IPS-18a (cell line): ENCODE results near the gene UFC1.
"Not testable (repeated sequence)": the region's sequence is repeated elsewhere in the genome, so short reads cannot be mapped to it uniquely, and the experiment has no call there.

Experiments
- H3K27ac ChIP-seq: one replicate; pipeline ENCODE4 v1.5.1; 2013; ENCODE audit warnings: low read length
- H3K27me3 ChIP-seq: one replicate; pipeline ENCODE4 v1.6.1; 2013; ENCODE audit warnings: mild to moderate bottlenecking, low read length; ENCODE audit not compliant: control insufficient read depth, insufficient read depth
- H3K36me3 ChIP-seq: one replicate; pipeline ENCODE4 v1.6.1; 2013; ENCODE audit warnings: low read depth, low read length; ENCODE audit not compliant: control insufficient read depth
- H3K4me1 ChIP-seq: one replicate; pipeline ENCODE4 v1.6.1; 2013; ENCODE audit warnings: low read depth, low read length; ENCODE audit not compliant: control insufficient read depth
- H3K4me3 ChIP-seq: one replicate; pipeline ENCODE4 v1.5.1; 2013; ENCODE audit warnings: low read length
- H3K9ac ChIP-seq: one replicate; pipeline ENCODE4 v1.6.1; 2013; ENCODE audit warnings: mild to moderate bottlenecking, low read length, moderate library complexity
- H3K9me3 ChIP-seq: one replicate; pipeline ENCODE4 v1.6.1; 2013; ENCODE audit warnings: low read depth, low read length; ENCODE audit not compliant: control insufficient read depth

Gene UFC1

DNA sequence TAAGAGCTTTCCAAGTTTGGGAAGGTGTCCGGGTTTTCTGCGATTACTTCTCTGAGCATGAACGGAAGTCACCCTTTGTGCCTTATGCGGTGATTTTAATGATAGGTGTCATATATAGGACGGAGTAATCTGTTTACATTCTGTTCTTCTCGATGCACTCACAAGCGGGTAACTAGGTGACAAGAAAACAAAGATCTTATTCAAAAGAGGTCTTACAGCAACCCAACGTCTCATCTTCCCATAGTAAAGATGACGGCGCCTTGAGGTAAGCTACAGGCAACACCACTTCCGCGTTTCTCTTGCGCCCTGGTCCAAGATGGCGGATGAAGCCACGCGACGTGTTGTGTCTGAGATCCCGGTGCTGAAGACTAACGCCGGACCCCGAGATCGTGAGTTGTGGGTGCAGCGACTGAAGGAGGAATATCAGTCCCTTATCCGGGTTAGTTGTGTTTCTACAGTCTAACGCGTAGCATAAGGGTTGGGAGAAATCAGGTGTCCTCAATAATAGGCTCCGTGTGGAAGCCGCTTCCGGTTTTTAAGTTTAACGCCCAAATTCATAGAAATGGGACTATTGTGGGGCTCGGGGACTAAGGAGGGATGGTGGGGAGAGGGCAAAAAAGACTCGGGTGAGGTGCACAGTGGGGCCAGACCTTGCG, at the start of gene UFC1:
TSS of gene UFC1 (plus strand) at position 297 of the 656 bp plus-strand sequence. CDS start at position 317, 20 bp downstream.
- H3K36me3 ChIP-seq: peaks cover 14% of the 10 kb centered on the region

DNA sequence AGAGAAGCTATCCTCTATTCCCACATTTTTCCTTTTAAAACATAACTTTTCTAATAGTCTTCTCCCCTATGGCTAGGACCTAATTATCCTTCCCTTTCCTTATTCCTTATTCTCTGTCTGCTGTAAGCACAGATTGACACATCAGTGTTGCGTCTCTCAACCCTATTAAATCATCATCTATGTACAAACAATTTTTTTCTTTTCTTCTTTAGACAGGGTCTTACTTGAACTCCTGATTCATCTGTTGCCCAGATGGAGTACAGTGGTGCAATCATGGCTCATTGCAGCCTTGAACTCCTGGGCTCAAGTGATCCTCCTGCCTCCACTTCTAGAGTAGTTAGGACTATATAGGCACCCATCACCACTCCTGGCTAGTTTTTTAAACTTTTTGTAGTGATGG, 47.3 kb upstream of the UFC1 start:
- no peak overlapping the region for H3K27ac ChIP-seq
- H3K9me3 ChIP-seq: no peaks in the 10 kb centered on the region
- no peaks in the 10 kb centered on the region for H3K4me1 ChIP-seq
- no peaks in the 10 kb centered on the region for H3K27me3 ChIP-seq
- H3K36me3 ChIP-seq: peaks cover 8% of the 10 kb centered on the region
- no peak overlapping the region for H3K4me3 ChIP-seq
- H3K9ac ChIP-seq: no peak overlapping the region

More for the DNA sequence above, at the start of gene UFC1:
- Histone ChIP-seq H3K9ac (peak within 1 kb of the TSS; percentile 99), H3K27me3 (no peaks in the 10 kb centered on the region), H3K9me3 (no peaks in the 10 kb centered on the region), H3K4me3 (peak within 1 kb of the TSS; percentile 98), H3K27ac (peak within 1 kb of the TSS; percentile 100), H3K4me1 (peaks cover 7% of the 10 kb centered on the region)

DNA sequence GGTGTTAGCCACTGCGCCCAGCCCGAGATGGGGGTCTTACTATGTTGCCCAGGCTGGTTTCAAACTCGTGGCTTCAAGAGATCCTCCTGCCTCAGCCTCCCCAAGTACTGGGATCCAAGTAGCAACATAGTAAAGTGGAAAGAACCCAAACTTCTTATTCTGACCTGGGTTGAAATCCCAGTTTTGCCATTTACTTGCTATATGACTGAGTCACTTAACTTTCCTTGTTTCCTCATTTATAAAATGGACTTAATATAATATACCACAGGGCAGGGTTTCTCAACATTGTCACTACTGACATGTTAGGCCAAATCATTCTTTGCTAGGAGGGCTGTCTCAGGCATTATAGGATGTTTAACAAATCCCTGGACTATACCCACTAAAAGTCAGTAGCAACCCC, 42.7 kb upstream of the UFC1 start:
- Histone ChIP-seq H3K9ac (no peak overlapping the region), H3K27me3 (no peaks in the 10 kb centered on the region), H3K27ac (no peak overlapping the region), H3K9me3 (no peaks in the 10 kb centered on the region), H3K4me3 (no peak overlapping the region), H3K4me1 (no peaks in the 10 kb centered on the region), H3K36me3 (no peaks in the 10 kb centered on the region)

DNA sequence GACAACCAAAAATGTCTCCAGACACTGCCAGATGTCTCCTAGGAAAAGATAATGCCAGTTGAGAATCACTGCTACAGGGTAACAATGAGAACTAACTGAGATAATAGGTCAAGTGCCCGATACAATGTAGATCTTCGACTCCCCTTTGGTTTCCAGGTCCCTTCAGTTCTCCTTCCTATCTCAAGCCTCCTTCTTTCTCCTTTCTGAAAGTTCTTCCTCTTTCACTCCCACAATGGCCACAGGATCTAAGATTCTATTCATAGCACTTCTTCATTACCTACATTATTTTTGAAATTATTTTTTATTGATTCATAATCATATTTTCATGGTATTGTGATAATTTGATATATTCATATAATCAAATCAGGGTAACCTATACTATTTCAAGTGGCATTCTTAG, 42.3 kb upstream of the UFC1 start:
- no peak overlapping the region for H3K27ac ChIP-seq
- H3K9ac ChIP-seq: no peak overlapping the region
- no peak overlapping the region for H3K4me3 ChIP-seq
- no peaks in the 10 kb centered on the region for H3K4me1 ChIP-seq
- no peaks in the 10 kb centered on the region for H3K36me3 ChIP-seq
- no peaks in the 10 kb centered on the region for H3K27me3 ChIP-seq
- no peaks in the 10 kb centered on the region for H3K9me3 ChIP-seq

DNA sequence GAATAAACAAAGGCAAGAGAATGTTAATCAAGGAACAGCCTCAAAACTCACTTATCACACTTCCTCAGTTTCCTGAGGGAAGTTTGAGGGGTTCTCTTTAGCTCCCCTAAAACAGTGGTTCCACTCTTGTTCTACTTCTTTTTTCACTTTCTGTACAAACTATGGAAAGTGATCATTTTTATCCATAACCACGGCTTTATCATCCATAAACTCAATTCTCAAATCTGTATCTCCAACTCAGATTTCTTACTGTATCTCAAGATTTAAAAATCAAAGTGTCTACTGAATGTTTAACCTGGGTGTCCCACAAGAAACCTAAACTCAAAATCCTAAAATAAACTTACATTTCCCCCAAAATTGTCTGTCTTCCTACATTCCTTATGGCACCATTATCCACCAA, 39.9 kb upstream of the UFC1 start:
- Histone ChIP-seq H3K27ac (no peak overlapping the region), H3K27me3 (no peaks in the 10 kb centered on the region), H3K4me3 (no peak overlapping the region), H3K9ac (no peak overlapping the region), H3K4me1 (peaks cover 4% of the 10 kb centered on the region), H3K36me3 (no peaks in the 10 kb centered on the region), H3K9me3 (no peaks in the 10 kb centered on the region)

DNA sequence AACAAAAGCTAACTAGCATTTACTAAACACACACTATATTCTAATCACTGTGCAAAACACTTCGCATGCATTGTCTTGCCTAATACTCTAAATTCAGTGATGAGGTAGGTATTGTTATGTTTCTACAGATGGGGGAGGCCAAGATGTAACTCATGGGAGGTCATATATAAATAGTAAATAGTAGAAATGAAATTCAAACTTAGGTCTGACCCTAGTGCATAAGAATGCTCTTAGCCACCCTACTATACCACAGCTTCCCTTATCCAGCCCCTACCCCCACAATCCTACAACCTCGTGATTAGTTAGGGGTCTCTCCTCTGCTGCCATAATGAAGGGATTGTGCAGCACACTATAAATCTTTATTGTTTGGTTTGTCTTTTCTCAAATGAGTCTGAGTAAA, 39.2 kb upstream of the UFC1 start:
- Histone ChIP-seq H3K9ac (no peak overlapping the region), H3K4me3 (no peak overlapping the region), H3K4me1 (peaks cover 10% of the 10 kb centered on the region), H3K27ac (no peak overlapping the region), H3K9me3 (no peaks in the 10 kb centered on the region), H3K27me3 (no peaks in the 10 kb centered on the region), H3K36me3 (no peaks in the 10 kb centered on the region)

DNA sequence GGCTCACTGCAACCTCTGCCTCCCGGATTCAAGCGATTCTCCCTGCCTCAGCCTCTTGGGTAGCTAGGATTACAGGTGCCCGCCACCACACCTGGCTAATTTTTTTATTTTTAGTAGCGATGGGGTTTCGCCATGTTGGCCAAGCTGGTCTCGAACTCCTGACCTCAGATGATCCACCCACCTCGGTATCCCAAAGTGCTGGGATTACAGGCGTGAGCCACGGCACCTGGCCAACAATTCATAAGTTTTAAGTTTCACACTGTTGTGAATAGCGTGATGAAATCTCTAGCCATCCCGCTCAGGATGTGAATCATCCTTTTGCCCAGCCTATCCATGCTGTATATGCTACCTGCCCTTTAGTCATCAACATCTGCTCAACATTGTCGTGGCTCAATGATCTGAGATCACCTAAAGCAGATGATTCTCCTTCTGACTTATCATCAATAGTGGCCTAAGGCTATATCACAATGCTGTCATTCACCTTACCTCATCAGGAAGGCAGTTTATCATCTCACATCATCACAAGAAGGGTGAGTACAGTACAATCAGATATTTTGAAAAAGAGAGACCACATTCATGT, 38.6 kb upstream of the UFC1 start:
- no peak overlapping the region for H3K4me3 ChIP-seq

DNA sequence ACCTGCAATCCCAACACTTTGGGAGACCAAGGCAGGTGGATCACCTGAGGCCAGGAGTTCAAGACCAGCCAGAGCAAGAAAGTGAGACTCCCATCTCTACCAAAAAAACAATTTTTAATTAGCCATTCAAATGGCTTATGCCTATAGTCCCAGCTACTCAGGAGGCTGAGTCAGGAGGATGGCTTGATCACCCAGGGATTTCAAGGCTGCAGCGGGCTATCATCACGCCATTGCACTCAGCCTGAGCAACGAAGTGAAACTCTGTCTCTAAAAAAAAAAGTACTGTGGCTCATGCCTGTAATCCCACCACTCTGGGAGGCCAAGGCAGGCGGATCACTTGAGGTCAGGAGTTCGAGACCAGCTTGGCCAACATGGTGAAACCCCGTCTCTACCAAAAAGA, 37.8 kb upstream of the UFC1 start:
- not testable (repeated sequence) for H3K9me3 ChIP-seq, H3K27me3 ChIP-seq, H3K9ac ChIP-seq, H3K4me3 ChIP-seq, H3K27ac ChIP-seq
- H3K36me3 ChIP-seq: peaks cover 12% of the 10 kb centered on the region
- H3K4me1 ChIP-seq: peaks cover 11% of the 10 kb centered on the region

More for the DNA sequence above, 38.6 kb upstream of the UFC1 start:
- Histone ChIP-seq H3K9ac (no peak overlapping the region), H3K27ac (no peak overlapping the region), H3K27me3 (no peaks in the 10 kb centered on the region), H3K4me1 (peaks cover 11% of the 10 kb centered on the region), H3K9me3 (no peaks in the 10 kb centered on the region), H3K36me3 (peaks cover 4% of the 10 kb centered on the region)

DNA sequence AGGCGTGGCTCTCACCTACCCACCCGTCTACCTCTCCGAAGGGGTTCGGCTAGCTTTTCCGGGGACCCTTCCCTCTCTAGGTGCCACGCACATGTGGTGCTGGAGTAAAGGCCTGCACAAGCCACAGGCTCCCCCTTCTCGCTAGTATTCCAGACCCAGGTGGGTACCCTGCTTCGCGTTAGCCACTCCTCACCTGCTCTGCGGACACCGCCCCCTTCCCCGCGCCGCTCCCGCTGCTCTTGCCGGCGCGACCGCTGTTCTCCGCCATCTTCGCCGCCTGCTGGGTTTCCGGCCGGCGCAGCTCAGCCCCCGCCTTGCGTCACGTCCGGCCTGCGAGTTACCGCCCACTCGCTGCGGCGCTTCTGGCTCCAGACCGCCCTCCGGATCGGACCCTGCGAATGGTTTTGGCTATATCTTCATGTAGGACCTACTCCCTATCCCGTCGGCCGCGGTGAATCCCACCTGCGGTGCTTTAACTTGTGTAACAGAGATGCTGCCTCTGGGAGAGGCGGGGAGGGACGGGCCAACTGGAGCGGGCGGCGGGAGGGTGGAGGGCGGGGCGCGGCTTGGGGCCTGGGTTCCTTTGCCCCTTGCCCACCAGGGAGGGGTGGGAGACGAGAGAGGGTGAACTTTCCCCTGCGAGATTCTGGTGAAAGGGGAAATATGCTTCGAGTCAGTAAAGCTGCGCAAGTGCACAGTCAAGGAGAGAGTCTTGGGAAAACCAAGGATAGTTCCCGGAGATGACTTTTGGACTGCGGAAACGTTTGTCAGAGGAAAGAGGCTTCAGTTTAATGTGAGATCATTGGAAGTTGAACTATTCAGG, 35.8 kb upstream of the UFC1 start, which contains the start of the genes NIT1 and PFDN2:
TSS of gene NIT1 (plus strand) at position 347 of the 823 bp plus-strand sequence. CDS start at position 419, 72 bp downstream.
TSS of gene PFDN2 (minus strand) at position 279 of the 823 bp plus-strand sequence. CDS start at position 268, 11 bp downstream.
- Histone ChIP-seq H3K4me1 (peaks cover 11% of the 10 kb centered on the region), H3K36me3 (peaks cover 32% of the 10 kb centered on the region), H3K27me3 (no peaks in the 10 kb centered on the region)

DNA sequence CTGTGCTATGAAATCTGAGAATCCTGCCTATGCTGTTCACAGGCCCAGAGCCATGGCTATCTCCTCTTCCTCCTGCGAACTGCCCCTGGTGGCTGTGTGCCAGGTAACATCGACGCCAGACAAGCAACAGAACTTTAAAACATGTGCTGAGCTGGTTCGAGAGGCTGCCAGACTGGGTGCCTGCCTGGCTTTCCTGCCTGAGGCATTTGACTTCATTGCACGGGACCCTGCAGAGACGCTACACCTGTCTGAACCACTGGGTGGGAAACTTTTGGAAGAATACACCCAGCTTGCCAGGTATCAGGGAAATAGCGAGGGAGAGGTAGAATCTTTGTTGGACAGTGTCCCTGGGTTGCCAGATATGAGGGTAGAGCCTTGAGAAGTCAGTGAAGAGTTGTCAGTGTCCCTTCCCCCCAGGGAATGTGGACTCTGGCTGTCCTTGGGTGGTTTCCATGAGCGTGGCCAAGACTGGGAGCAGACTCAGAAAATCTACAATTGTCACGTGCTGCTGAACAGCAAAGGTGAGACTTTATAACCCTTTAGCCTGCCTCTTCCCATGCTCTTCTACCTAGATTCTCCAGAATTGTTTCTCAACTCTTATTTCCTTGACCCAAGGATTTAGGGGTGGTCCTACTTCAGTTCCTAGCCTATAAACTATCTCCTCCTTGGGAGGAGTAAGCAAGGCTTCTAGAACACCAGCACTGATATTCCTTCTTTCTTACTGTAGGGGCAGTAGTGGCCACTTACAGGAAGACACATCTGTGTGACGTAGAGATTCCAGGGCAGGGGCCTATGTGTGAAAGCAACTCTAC, 34.5 kb upstream of the UFC1 start:
- H3K4me1 ChIP-seq: peaks cover 11% of the 10 kb centered on the region
- H3K27ac ChIP-seq: no peak overlapping the region
- H3K4me3 ChIP-seq: peak overlapping the region; percentile 80
- H3K9ac ChIP-seq: peak overlapping the region; percentile 54
- peaks cover 40% of the 10 kb centered on the region for H3K36me3 ChIP-seq
- no peaks in the 10 kb centered on the region for H3K27me3 ChIP-seq
- H3K9me3 ChIP-seq: no peaks in the 10 kb centered on the region

More for the DNA sequence above, 35.8 kb upstream of the UFC1 start, which contains the start of the genes NIT1 and PFDN2:
- H3K9ac ChIP-seq: peak within 1 kb of the TSS; percentile 54
- peak within 1 kb of the TSS; percentile 6 for H3K27ac ChIP-seq
- H3K9me3 ChIP-seq: no peaks in the 10 kb centered on the region
- peak within 1 kb of the TSS; percentile 80 for H3K4me3 ChIP-seq
